Stomach (tissue), 4 donors: Measurements from ENCODE around the gene CFAP74.

Experiments
- CTCF ChIP-seq, 7 experiments: fragments of 450-650 bp in 4 of 7; fragments of 200-600 bp in 3 of 7; sonication (generic) in 3 of 7; IDR thresholded peaks; one replicate each; pipeline ENCODE4 v1.5.1; 2016 to 2019; ENCODE audit warnings: antibody characterized with exemption in 7 of 7, control low read depth in 2 of 7, mild to moderate bottlenecking in 1 of 7
- POLR2A ChIP-seq, 4 donors: fragments of 450-650 bp; IDR thresholded peaks; one replicate each; pipeline ENCODE4 v1.6.1; 2016; ENCODE audit warnings: antibody characterized with exemption in 4 of 4, control low read depth in 2 of 4, mild to moderate bottlenecking in 1 of 4, moderate library complexity in 1 of 4

- TF ChIP-seq CTCF (IDR thresholded peaks at IDR 0.05) (no peak), POLR2A (IDR thresholded peaks at IDR 0.05) (no peak)
These were observed 47.9 kb downstream of the CFAP74 start for GRCh38 chr1:1955621-1956094.
